Keratinocyte (primary cell): ENCODE measurements around the gene PTPRT. TPM values are rescaled to one million over a fixed set of nuclear protein-coding genes. Genes with fewer than 3 reads are reported as not detected.

Source experiments
- DNase-seq: peaks from one replicate; pipeline ENCODE4 v3.0.0-alpha.2; 2011; ENCODE audit warnings: low read depth, missing footprints, low spot score
- FAIRE-seq: peaks from 2 replicates; lab custom pipeline; 2011; peaks lifted over from hg19 to GRCh38; lab: Jason Lieb, UNC
- H2AFZ ChIP-seq: 2 replicates; pipeline ENCODE4 v1.6.0; 2012; ENCODE audit warnings: low read length, control low read depth, inconsistent platforms; ENCODE audit not compliant: control insufficient read depth
- H3K27ac ChIP-seq: 2 replicates; pipeline ENCODE4 v1.5.1; 2011; ENCODE audit warnings: low read length; ENCODE audit not compliant: control insufficient read depth, insufficient read depth
- H3K27me3 ChIP-seq: 3 replicates; pipeline ENCODE4 v1.6.0; 2011; ENCODE audit warnings: low read length; ENCODE audit not compliant: control insufficient read depth, insufficient read depth; ENCODE audit errors: extremely low read depth
- H3K36me3 ChIP-seq, 2 experiments: 2 replicates in 1 of 2; 3 replicates in 1 of 2; pipeline ENCODE4 v1.5.1; 2011; ENCODE audit warnings: low read length in 2 of 2, mild to moderate bottlenecking in 1 of 2; ENCODE audit not compliant: control insufficient read depth in 2 of 2, insufficient read depth in 2 of 2; ENCODE audit errors: extremely low read depth in 1 of 2
- H3K4me1 ChIP-seq: 3 replicates; pipeline ENCODE4 v1.5.1; 2011; ENCODE audit warnings: low read length; ENCODE audit not compliant: control insufficient read depth, insufficient read depth; ENCODE audit errors: extremely low read depth
- H3K4me2 ChIP-seq: 3 replicates; pipeline ENCODE4 v1.6.0; 2011; ENCODE audit warnings: low read depth, low read length; ENCODE audit not compliant: control insufficient read depth, insufficient read depth; ENCODE audit errors: extremely low read depth
- H3K4me3 ChIP-seq, 3 experiments: fragments of 200-600 bp in 1 of 3; sonication (generic) in 1 of 3; 2 replicates in 2 of 3; 3 replicates in 1 of 3; pipeline ENCODE4 v1.5.1; 2011 to 2016; ENCODE audit warnings: low read length in 3 of 3, mild to moderate bottlenecking in 3 of 3, control low read depth in 2 of 3, inconsistent platforms in 1 of 3, low read depth in 1 of 3, mixed read lengths in 1 of 3, mixed run types in 1 of 3, moderate library complexity in 1 of 3; ENCODE audit not compliant: control insufficient read depth in 2 of 3, insufficient read depth in 2 of 3; ENCODE audit errors: extremely low read depth in 1 of 3
- H3K79me2 ChIP-seq: 2 replicates; pipeline ENCODE4 v1.6.0; 2012; ENCODE audit warnings: low read length; ENCODE audit not compliant: control insufficient read depth, insufficient read depth
- H3K9ac ChIP-seq: 3 replicates; pipeline ENCODE4 v1.6.0; 2011; ENCODE audit warnings: low read length; ENCODE audit not compliant: control insufficient read depth, insufficient read depth; ENCODE audit errors: extremely low read depth
- H3K9me1 ChIP-seq: 3 replicates; pipeline ENCODE4 v1.6.0; 2011; ENCODE audit warnings: low read length; ENCODE audit not compliant: control insufficient read depth, insufficient read depth; ENCODE audit errors: extremely low read depth
- H3K9me3 ChIP-seq: 2 replicates; pipeline ENCODE4 v1.5.1; 2012; ENCODE audit warnings: low read depth, low read length; ENCODE audit not compliant: control insufficient read depth
- H4K20me1 ChIP-seq: 3 replicates; pipeline ENCODE4 v1.6.0; 2011; ENCODE audit warnings: low read length; ENCODE audit not compliant: control insufficient read depth, insufficient read depth; ENCODE audit errors: extremely low read depth
- EZH2 ChIP-seq: IDR thresholded peaks from one replicate; pipeline ENCODE4 v1.6.1; 2012; ENCODE audit warnings: inconsistent platforms, mild to moderate bottlenecking, low read length, moderate library complexity
- dilution Hi-C: fragments of 300-500 bp; cut with MboI; formaldehyde crosslinking; loops from one replicate; pipeline ENCODE4 v1.7.0; 2020; ENCODE audit warnings: low sequenced_read_pairs; ENCODE audit not compliant: extremely low pct_ligation_motif_present
- polyA plus RNA-seq, 5 experiments: library from polyadenylated mRNA; depleted of rRNA in 3 of 5; stranded (reverse) in 3 of 5; stranded (forward) in 1 of 5; unstranded in 1 of 5; fragments of >200 nt; gene quantifications; 1 replicate in 1 of 5; 2 replicates in 3 of 5; 3 replicates in 1 of 5; pipeline versions ENCODE4 v1.2.1 to v1.2.3, GENCODE V29; 2011 to 2012; ENCODE audit warnings: missing spikeins in 2 of 5, low read depth in 1 of 5, low replicate concordance in 1 of 5
- TF ChIP-seq, protein P1 (sequence below), 3 experiments: IDR thresholded peaks in 1 of 3; conservative IDR thresholded peaks in 1 of 3; optimal IDR thresholded peaks in 1 of 3; 2 replicates in 2 of 3; 3 replicates in 1 of 3; pipeline versions ENCODE3 to v1.5.1; 2011; ENCODE audit warnings: low read length in 3 of 3, mild to moderate bottlenecking in 3 of 3, moderate library complexity in 2 of 3, control low read depth in 1 of 3, inconsistent platforms in 1 of 3; ENCODE audit not compliant: insufficient read depth in 2 of 3; ENCODE audit errors: extremely low read depth in 1 of 3

The PTPRT gene
- polyA plus RNA-seq, 1 donor (not counting 4 experiments of a cell fraction or from before 2014, with no cell fraction given), result not detected

DNA sequence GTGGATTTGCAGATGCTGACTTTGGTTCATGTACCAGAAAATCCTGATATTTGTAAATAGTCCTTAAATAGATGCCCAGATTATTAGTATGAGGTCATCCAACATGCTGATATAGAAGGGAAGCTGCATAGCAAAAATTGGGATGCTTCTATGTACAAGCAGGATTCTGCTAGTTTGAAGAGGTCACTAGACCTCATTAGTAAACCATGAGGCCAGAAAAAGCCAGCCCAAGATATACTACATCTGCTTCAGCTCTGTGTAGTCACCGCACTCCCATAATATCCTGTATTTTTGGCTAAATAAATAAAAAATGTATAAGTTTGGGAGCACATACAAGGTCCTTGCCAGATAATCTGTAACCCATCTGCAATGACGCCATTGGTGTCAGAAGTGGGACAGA, 13.0 kb downstream of the PTPRT start:
- no peaks in the 10 kb centered on the region for H3K79me2 ChIP-seq
- no peak overlapping the region for H3K9ac ChIP-seq
- H3K4me3 ChIP-seq, result no peak overlapping the region
- dilution Hi-C loops, result no loop called here
- no peaks in the 10 kb centered on the region for H4K20me1 ChIP-seq
- H3K9me3 ChIP-seq, result no peaks in the 10 kb centered on the region
- no peak for FAIRE-seq
- no peak overlapping the region for H3K4me2 ChIP-seq
- no peaks in the 10 kb centered on the region for H3K36me3 ChIP-seq
- no peak overlapping the region for H3K27ac ChIP-seq
- no peak overlapping the region for H2AFZ ChIP-seq
- H3K9me1 ChIP-seq, result no peaks in the 10 kb centered on the region
- no peaks in the 10 kb centered on the region for H3K27me3 ChIP-seq
- no peak for DNase-seq
- no peaks in the 10 kb centered on the region for H3K4me1 ChIP-seq
- TF ChIP-seq, protein P1, sequence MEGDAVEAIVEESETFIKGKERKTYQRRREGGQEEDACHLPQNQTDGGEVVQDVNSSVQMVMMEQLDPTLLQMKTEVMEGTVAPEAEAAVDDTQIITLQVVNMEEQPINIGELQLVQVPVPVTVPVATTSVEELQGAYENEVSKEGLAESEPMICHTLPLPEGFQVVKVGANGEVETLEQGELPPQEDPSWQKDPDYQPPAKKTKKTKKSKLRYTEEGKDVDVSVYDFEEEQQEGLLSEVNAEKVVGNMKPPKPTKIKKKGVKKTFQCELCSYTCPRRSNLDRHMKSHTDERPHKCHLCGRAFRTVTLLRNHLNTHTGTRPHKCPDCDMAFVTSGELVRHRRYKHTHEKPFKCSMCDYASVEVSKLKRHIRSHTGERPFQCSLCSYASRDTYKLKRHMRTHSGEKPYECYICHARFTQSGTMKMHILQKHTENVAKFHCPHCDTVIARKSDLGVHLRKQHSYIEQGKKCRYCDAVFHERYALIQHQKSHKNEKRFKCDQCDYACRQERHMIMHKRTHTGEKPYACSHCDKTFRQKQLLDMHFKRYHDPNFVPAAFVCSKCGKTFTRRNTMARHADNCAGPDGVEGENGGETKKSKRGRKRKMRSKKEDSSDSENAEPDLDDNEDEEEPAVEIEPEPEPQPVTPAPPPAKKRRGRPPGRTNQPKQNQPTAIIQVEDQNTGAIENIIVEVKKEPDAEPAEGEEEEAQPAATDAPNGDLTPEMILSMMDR (optimal IDR thresholded peaks at IDR 0.05 in 1 of 3, IDR thresholded peaks at IDR 0.05 in 1 of 3, conservative IDR thresholded peaks at IDR 0.05 in 1 of 3; ENCODE audit: extremely low read depth in 1 of 3, insufficient read depth in 2 of 3, low read length in 3 of 3), result no peak
- TF ChIP-seq EZH2, result no peak

DNA sequence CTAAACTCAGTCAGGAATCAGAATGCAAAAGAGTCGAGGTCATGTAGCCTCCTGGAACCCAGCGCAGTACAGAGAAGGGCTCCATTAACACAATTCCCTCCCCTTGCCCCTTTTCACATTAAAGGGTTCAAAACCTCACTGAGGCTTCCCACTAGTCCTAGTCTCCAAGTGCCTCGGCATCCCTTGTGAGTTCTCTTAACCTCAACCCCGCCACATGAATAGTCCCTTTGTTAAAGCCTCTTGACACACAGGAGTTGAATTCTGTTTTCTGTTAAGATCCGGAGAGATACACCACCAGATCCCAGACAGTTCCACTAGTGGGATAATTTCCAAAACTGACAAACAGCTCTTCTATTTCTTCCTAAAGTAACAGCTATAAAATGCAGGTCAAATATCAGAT, 17.8 kb downstream of the PTPRT start:
- H3K9me3 ChIP-seq, result no peaks in the 10 kb centered on the region
- no peaks in the 10 kb centered on the region for H3K27me3 ChIP-seq
- FAIRE-seq, result no peak

More for the DNA sequence above, 17.8 kb downstream of the PTPRT start:
- Histone ChIP-seq H3K9ac (no peak overlapping the region), H3K27ac (no peak overlapping the region), H2AFZ (no peak overlapping the region), H3K4me2 (no peak overlapping the region), H3K4me1 (no peaks in the 10 kb centered on the region), H3K36me3 (no peaks in the 10 kb centered on the region), H3K9me1 (no peaks in the 10 kb centered on the region), H3K4me3 (no peak overlapping the region), H4K20me1 (no peaks in the 10 kb centered on the region), H3K79me2 (no peaks in the 10 kb centered on the region)
- dilution Hi-C loops, result no loop called here
- DNase-seq, result no peak
- TF ChIP-seq EZH2, result no peak
- TF ChIP-seq, protein P1 (optimal IDR thresholded peaks at IDR 0.05 in 1 of 3, IDR thresholded peaks at IDR 0.05 in 1 of 3, conservative IDR thresholded peaks at IDR 0.05 in 1 of 3; ENCODE audit: extremely low read depth in 1 of 3, insufficient read depth in 2 of 3, low read length in 3 of 3), result no peak
